Uterus (tissue), 4 donors: ENCODE measurements around the gene ARFIP1. TPM values are rescaled to one million over a fixed set of nuclear protein-coding genes. Genes with fewer than 3 reads are reported as not detected.

Experiments
- DNase-seq, 2 donors: peaks; one replicate each; pipeline ENCODE4 v3.0.0-alpha.2; 2019 to 2020
- H3K27ac ChIP-seq, 2 donors: fragments of 200-600 bp; sonication (generic); 1 replicate in 1 of 2; 2 replicates in 1 of 2; pipeline ENCODE4 v1.5.1; 2016 to 2018
- H3K27me3 ChIP-seq, 2 donors: fragments of 200-600 bp; sonication (generic); one replicate each; pipeline ENCODE4 v1.5.1; 2018 to 2019; ENCODE audit warnings: control low read depth in 1 of 2
- H3K36me3 ChIP-seq, 2 donors: fragments of 200-600 bp; sonication (generic); one replicate each; pipeline ENCODE4 v1.5.1; 2019; ENCODE audit warnings: control low read depth in 1 of 2
- H3K4me1 ChIP-seq, 2 donors: fragments of 200-600 bp; sonication (generic); one replicate each; pipeline ENCODE4 v1.5.1; 2018 to 2019; ENCODE audit warnings: control low read depth in 1 of 2
- H3K4me3 ChIP-seq, 2 donors: fragments of 200-600 bp; sonication (generic); 1 replicate in 1 of 2; 2 replicates in 1 of 2; pipeline ENCODE4 v1.5.1; 2018 to 2019; ENCODE audit warnings: mild to moderate bottlenecking in 1 of 2
- H3K9me3 ChIP-seq, 2 donors: fragments of 200-600 bp; sonication (generic); one replicate each; pipeline ENCODE4 v1.5.1; 2019; ENCODE audit warnings: control low read depth in 1 of 2
- POLR2A ChIP-seq, 2 donors: fragments of 450-650 bp; IDR thresholded peaks; one replicate each; pipeline ENCODE4 v1.6.1; 2016; ENCODE audit warnings: antibody characterized with exemption in 2 of 2, mild to moderate bottlenecking in 1 of 2, moderate library complexity in 1 of 2
- intact Hi-C: fragments of 100-400 bp; cut with DNase I; formaldehyde crosslinking; loops from one replicate; pipeline ENCODE4 v1.15.1; 2023; ENCODE audit warnings: low total_unique reads
- total RNA-seq, 4 donors: library from RNA; depleted of rRNA in 3 of 4; stranded (reverse); fragments of >200 nt in 3 of 4; gene quantifications; one replicate each; pipeline versions ENCODE4 v1.1.0 to v1.2.4, GENCODE V29; 2014 to 2023
- TF ChIP-seq, protein P1 (sequence below), 4 experiments: fragments of 200-600 bp in 2 of 4; fragments of 450-650 bp in 2 of 4; sonication (generic) in 2 of 4; IDR thresholded peaks; one replicate each; pipeline ENCODE4 v1.5.1; 2016 to 2019; ENCODE audit warnings: antibody characterized with exemption in 4 of 4, mild to moderate bottlenecking in 2 of 4, moderate library complexity in 1 of 4
- donor health status: DM: yes; HTN: yes; CAD: no.

ARFIP1 gene
- total RNA-seq, 4 donors from 2014 or later = 19.5 to 75.6 (median 34.1) TPM

DNA sequence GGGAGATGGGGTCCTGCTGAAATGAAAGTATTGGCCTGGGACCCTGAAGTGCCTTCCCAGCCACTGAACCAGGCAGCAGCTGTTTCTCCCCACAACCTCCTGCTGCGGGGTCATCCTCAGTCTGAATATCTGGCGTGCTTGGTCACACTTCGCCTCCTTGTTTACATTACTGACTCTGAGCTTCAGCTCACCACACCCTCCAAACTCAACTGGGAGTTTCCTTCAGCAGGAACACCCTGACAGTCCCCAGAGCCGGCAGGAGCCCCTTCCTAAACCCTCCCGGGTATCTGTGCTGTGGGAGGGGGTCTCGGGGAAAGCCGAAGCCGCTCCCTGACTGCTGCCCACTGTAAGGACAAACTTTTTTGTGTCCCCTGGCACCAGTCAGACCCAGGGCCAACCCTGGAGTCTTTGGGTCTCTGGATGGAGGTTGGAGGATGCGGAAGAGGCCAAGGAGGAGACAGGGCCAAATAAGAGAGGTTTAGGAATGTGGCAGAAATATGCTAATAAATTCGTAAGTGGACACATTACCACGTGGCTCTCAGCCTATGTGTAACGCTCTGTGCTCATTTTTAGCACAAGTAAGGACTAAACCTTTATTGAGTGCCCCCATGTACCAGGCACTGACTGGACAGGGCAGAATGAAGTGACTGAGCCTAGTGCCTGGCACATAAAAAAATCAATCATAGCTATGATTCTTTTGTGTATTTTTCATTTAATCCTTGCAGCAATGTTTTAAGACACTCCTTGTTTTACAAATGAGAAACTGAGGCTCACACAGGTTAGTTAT lies 177.1 kb downstream of the ARFIP1 start:
- intact Hi-C loops = no loop called here
- no peak for TF ChIP-seq POLR2A (IDR thresholded peaks at IDR 0.05)
- TF ChIP-seq, protein P1, sequence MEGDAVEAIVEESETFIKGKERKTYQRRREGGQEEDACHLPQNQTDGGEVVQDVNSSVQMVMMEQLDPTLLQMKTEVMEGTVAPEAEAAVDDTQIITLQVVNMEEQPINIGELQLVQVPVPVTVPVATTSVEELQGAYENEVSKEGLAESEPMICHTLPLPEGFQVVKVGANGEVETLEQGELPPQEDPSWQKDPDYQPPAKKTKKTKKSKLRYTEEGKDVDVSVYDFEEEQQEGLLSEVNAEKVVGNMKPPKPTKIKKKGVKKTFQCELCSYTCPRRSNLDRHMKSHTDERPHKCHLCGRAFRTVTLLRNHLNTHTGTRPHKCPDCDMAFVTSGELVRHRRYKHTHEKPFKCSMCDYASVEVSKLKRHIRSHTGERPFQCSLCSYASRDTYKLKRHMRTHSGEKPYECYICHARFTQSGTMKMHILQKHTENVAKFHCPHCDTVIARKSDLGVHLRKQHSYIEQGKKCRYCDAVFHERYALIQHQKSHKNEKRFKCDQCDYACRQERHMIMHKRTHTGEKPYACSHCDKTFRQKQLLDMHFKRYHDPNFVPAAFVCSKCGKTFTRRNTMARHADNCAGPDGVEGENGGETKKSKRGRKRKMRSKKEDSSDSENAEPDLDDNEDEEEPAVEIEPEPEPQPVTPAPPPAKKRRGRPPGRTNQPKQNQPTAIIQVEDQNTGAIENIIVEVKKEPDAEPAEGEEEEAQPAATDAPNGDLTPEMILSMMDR (IDR thresholded peaks at IDR 0.05) = no peak
- DNase-seq = no peak
- no peaks in the 10 kb centered on the region for H3K36me3 ChIP-seq
- H3K27ac ChIP-seq = no peak overlapping the region
- no peaks in the 10 kb centered on the region for H3K4me1 ChIP-seq
- no peaks in the 10 kb centered on the region for H3K9me3 ChIP-seq
- no peak overlapping the region for H3K4me3 ChIP-seq
- H3K27me3 ChIP-seq = no peaks in the 10 kb centered on the region

DNA sequence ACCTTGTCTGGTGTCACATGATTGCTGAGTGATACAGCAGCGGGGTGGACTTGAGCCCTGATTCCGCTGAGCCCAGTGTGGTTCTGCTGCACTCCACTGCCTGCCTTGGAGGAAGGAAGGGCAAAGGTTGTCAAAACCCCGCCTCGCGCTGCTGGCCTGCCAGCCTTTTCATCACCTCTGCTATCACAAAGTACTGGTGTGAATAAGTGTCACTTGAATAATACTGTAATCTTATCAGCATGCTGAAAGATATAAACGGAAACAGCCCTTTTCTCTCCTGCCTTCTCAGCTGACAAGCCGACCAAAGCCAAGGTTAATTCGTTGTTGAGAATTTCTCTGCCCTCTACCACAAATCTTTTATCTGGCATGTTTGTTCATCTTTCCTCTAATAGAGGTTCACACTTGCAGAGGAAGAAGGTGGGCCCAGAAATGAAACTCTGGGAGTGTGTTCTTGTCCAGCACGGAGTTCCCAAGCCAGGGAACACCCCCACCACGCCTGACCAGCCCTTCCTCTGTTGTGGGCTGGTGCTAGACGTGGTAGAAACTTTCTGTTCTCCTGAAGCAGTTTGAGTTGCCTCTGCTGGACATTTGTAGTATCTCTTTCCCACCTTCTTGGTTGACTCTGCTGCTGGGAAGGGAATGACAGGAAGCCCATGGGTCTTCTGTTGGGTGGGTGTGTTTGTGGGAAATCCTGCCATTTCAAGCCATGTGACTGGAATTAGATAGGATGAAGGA lies 177.8 kb downstream of the ARFIP1 start:
- TF ChIP-seq, protein P1 (IDR thresholded peaks at IDR 0.05) = no peak
- no peak for TF ChIP-seq POLR2A (IDR thresholded peaks at IDR 0.05)
- Histone ChIP-seq H3K9me3 (no peaks in the 10 kb centered on the region), H3K4me3 (no peak overlapping the region), H3K27ac (no peak overlapping the region), H3K27me3 (no peaks in the 10 kb centered on the region), H3K36me3 (no peaks in the 10 kb centered on the region), H3K4me1 (no peaks in the 10 kb centered on the region)
- intact Hi-C loops = no loop called here
- peak in 1 of 2 donors; percentile 34 for DNase-seq

DNA sequence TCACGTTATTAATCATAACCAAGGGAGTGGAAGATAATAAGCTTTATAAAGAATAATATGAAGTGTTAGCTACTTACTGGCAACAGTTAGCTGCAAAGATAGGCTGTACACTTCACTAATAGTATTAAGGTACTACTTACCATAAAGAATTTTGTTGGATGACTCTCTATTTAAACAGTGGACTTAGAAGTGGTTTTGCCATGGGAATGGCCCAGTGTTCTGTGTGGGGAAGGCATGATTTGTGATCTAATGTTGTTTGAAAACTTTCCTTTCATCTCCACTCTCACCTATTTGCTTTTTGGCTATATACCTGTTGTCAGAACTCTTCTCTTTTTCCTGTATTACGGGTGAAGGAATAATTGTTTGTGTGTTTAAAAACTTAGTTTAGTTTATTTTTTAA lies 179.3 kb downstream of the ARFIP1 start:
- TF ChIP-seq, protein P1 (IDR thresholded peaks at IDR 0.05) = no peak
- TF ChIP-seq POLR2A (IDR thresholded peaks at IDR 0.05) = no peak
- no peaks in the 10 kb centered on the region for H3K36me3 ChIP-seq
- H3K4me3 ChIP-seq = no peak overlapping the region
- no peak for DNase-seq
- intact Hi-C loops = no loop called here
- no peaks in the 10 kb centered on the region for H3K27me3 ChIP-seq
- H3K4me1 ChIP-seq = no peaks in the 10 kb centered on the region
- no peaks in the 10 kb centered on the region for H3K9me3 ChIP-seq
- no peak overlapping the region for H3K27ac ChIP-seq

DNA sequence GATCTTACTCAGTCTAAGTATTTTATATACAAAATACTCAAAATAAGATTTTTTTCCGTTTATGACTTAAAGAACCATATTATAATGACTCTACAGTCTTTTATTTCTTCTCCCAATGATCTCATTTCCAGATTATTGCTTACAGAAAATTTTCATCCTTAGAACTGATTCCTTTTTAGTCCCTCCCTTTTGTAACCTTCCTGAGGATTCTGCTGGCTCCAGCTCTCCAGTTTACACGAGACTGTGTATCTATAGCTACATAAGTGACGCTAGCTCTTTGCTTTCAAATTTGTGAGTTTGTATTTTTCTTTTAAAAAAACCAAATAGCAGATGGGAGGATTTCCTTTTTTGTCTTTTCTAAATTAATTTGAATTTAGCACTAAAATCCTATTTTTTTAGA lies 180.3 kb downstream of the ARFIP1 start:
- intact Hi-C loops = no loop called here
- Histone ChIP-seq H3K36me3 (no peaks in the 10 kb centered on the region), H3K4me1 (no peaks in the 10 kb centered on the region), H3K9me3 (no peaks in the 10 kb centered on the region), H3K4me3 (no peak overlapping the region), H3K27me3 (no peaks in the 10 kb centered on the region), H3K27ac (no peak overlapping the region)
- DNase-seq = no peak
- TF ChIP-seq, protein P1 (IDR thresholded peaks at IDR 0.05) = no peak
- TF ChIP-seq POLR2A (IDR thresholded peaks at IDR 0.05) = no peak
